Measurements from ENCODE around the gene MAFB. TPM values are rescaled to one million over a fixed set of nuclear protein-coding genes. Genes with fewer than 3 reads are reported as not detected.

MAFB gene
- total RNA-seq, 1 donor from 2014 or later = 1.3 TPM

DNA sequence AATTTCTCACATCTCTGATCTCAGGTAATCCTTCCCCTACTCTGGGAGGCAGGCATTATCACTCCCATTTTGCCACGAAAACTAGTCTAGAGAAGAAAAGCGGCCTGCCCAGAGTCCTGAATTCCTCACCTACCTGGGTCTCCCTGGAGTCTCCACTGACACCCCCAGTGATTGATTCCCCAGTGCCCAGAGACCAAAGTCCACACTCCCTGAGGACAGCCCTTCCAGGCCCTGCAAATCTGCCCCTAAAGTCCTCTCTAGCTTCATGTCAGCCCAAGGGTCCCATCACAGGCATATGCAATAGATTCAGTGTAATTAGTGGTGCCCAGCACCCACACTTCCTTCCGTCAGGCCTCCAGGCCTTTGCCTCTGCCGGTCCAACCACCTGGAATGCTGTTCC is 47.2 kb downstream of the MAFB start:
- TF ChIP-seq, protein P1, sequence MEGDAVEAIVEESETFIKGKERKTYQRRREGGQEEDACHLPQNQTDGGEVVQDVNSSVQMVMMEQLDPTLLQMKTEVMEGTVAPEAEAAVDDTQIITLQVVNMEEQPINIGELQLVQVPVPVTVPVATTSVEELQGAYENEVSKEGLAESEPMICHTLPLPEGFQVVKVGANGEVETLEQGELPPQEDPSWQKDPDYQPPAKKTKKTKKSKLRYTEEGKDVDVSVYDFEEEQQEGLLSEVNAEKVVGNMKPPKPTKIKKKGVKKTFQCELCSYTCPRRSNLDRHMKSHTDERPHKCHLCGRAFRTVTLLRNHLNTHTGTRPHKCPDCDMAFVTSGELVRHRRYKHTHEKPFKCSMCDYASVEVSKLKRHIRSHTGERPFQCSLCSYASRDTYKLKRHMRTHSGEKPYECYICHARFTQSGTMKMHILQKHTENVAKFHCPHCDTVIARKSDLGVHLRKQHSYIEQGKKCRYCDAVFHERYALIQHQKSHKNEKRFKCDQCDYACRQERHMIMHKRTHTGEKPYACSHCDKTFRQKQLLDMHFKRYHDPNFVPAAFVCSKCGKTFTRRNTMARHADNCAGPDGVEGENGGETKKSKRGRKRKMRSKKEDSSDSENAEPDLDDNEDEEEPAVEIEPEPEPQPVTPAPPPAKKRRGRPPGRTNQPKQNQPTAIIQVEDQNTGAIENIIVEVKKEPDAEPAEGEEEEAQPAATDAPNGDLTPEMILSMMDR (IDR thresholded peaks at IDR 0.05; ENCODE audit: insufficient read depth, low read length, severe bottlenecking) = no peak
- FAIRE-seq (no peak), DNase-seq (ENCODE audit: low read depth) (no peak)
- Histone ChIP-seq H3K27me3 (ENCODE audit: control insufficient read depth, insufficient read depth, low read length) (no peaks in the 10 kb centered on the region), H3K4me3 (ENCODE audit: low read depth, low read length) (no peak overlapping the region), H3K36me3 (ENCODE audit: control insufficient read depth, insufficient read depth, low read length) (no peaks in the 10 kb centered on the region)

DNA sequence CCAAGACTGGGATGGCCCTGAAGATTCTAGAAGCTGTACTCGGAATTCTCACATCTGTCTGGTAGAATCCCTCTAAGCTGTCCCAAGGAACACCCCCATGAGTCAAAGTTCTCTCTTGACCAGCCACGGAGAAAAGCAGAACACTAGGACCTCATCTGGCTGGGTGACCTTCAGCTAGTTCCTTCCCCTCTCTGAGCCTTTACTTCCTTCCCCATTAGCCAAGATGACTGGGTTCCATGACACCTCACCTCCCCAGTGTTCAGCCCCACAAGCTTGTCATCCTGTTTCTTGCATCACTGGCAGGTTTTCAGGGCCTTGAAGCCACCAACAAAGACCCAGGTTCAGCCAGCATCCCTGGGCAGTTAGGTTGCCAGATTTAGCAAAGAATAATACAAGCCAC is 47.8 kb downstream of the MAFB start:
- TF ChIP-seq, protein P1 (IDR thresholded peaks at IDR 0.05; ENCODE audit: insufficient read depth, low read length, severe bottlenecking) = no peak
- Histone ChIP-seq H3K36me3 (ENCODE audit: control insufficient read depth, insufficient read depth, low read length) (no peaks in the 10 kb centered on the region), H3K4me3 (ENCODE audit: low read depth, low read length) (no peak overlapping the region), H3K27me3 (ENCODE audit: control insufficient read depth, insufficient read depth, low read length) (no peaks in the 10 kb centered on the region)
- FAIRE-seq = no peak
- no peak for DNase-seq (ENCODE audit: low read depth)

DNA sequence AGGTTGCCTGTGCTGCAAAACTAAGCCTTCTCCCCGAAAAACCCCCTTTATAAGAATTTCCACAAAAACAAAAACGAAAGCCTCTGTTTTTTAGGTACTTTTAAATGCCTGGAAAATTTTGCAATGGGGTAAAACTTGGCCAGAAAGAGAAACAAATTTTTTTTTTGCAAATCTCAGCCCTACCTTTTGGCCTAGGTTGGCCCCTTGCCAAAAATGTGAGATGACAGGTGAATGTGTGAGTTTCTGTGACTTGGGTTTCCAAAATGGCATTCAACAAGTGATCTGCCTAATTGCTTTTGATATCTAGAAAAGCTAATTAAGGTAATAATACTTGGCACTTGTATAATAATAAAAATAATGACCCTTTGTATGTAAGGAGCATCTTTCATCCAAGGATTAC is 48.4 kb downstream of the MAFB start:
- H3K36me3 ChIP-seq (ENCODE audit: control insufficient read depth, insufficient read depth, low read length) = no peaks in the 10 kb centered on the region
- H3K4me3 ChIP-seq (ENCODE audit: low read depth, low read length) = no peak overlapping the region
- DNase-seq (ENCODE audit: low read depth) (no peak), FAIRE-seq (no peak)
- TF ChIP-seq, protein P1 (IDR thresholded peaks at IDR 0.05; ENCODE audit: insufficient read depth, low read length, severe bottlenecking) = no peak
- no peaks in the 10 kb centered on the region for H3K27me3 ChIP-seq (ENCODE audit: control insufficient read depth, insufficient read depth, low read length)

DNA sequence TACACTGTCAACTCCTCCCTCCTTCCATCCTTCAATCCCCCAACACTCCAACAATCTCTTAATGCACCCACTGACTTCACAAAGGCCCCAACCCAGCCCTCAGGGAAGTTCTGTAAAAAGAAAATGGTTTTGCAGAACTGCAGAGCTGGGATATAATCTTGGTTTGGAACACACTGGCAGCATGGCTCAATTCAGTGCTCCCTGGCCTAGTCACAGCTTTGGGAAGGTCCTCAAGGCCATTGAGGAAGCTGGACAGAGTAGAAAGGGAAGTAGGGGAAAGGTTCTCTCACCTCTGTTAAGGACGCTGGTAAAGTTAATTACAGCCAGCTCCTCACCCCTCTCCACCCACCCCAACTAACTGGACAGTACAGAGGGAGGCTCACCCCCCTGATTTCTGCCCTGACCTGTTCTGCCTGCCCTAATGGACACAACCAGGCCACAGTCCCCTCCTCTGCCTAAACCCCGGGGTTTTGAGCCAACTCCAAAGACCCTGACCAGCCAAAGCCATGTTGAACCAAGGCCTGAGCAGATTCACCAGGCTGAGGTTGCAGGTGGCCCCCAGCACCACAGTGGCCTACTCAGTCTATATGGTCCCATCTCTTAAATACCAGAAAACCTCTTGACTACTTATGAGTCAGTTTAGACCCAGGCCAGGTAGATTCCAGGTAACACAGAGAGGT is 49.2 kb downstream of the MAFB start:
- FAIRE-seq (no peak), DNase-seq (ENCODE audit: low read depth) (no peak)
- TF ChIP-seq, protein P1 (IDR thresholded peaks at IDR 0.05; ENCODE audit: insufficient read depth, low read length, severe bottlenecking) = no peak
- Histone ChIP-seq H3K36me3 (ENCODE audit: control insufficient read depth, insufficient read depth, low read length) (no peaks in the 10 kb centered on the region), H3K27me3 (ENCODE audit: control insufficient read depth, insufficient read depth, low read length) (no peaks in the 10 kb centered on the region), H3K4me3 (ENCODE audit: low read depth, low read length) (no peak overlapping the region)

DNA sequence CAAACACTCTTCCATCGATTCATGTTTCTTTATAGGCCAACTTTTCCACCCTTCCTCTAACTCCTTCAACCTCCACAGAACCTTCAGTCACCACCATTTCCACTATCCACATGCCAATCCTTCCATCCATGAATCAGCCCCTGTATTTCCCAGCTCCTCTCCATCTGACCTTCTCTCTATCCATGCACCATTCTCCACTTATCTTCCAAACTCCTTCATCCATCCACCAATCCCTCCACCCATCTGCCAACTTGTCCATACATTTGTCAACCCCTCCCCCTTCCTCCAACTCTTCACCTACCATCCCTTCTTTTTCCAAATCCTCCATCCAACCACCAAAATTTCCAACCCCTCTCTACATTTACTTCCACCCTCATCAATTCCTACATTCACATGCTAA is 49.9 kb downstream of the MAFB start:
- DNase-seq (ENCODE audit: low read depth) = no peak
- Histone ChIP-seq H3K36me3 (ENCODE audit: control insufficient read depth, insufficient read depth, low read length) (no peaks in the 10 kb centered on the region), H3K4me3 (ENCODE audit: low read depth, low read length) (no peak overlapping the region), H3K27me3 (ENCODE audit: control insufficient read depth, insufficient read depth, low read length) (no peaks in the 10 kb centered on the region)
- TF ChIP-seq, protein P1 (IDR thresholded peaks at IDR 0.05; ENCODE audit: insufficient read depth, low read length, severe bottlenecking) = no peak
- FAIRE-seq = no peak

DNA sequence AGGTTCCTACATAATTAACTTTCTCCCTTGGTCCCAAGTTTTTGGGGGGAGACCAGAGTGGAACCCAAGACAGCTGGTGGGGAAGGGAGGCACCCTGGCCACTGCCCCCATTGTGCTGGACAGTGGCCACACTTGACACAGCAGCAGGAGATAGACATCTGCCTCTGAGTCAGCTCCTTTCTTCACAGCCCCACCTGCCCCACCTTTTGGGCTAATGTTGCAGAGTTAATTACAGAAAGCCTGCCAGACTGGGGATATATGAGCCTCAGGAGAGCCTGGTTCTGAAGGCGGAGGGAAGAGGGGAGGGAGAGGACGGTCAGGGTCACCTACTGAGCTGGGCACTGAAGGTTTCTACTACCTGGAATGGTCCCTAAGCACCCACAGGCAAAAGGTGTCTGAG is 50.6 kb downstream of the MAFB start:
- H3K36me3 ChIP-seq (ENCODE audit: control insufficient read depth, insufficient read depth, low read length) = no peaks in the 10 kb centered on the region
- H3K27me3 ChIP-seq (ENCODE audit: control insufficient read depth, insufficient read depth, low read length) = no peaks in the 10 kb centered on the region
- TF ChIP-seq, protein P1 (IDR thresholded peaks at IDR 0.05; ENCODE audit: insufficient read depth, low read length, severe bottlenecking) = no peak
- FAIRE-seq (no peak), DNase-seq (ENCODE audit: low read depth) (no peak)
- H3K4me3 ChIP-seq (ENCODE audit: low read depth, low read length) = no peak overlapping the region

Measured in bronchial epithelial cell (primary cell).